ENCODE data around the gene CMKLR1.

- TF ChIP-seq, protein P1, sequence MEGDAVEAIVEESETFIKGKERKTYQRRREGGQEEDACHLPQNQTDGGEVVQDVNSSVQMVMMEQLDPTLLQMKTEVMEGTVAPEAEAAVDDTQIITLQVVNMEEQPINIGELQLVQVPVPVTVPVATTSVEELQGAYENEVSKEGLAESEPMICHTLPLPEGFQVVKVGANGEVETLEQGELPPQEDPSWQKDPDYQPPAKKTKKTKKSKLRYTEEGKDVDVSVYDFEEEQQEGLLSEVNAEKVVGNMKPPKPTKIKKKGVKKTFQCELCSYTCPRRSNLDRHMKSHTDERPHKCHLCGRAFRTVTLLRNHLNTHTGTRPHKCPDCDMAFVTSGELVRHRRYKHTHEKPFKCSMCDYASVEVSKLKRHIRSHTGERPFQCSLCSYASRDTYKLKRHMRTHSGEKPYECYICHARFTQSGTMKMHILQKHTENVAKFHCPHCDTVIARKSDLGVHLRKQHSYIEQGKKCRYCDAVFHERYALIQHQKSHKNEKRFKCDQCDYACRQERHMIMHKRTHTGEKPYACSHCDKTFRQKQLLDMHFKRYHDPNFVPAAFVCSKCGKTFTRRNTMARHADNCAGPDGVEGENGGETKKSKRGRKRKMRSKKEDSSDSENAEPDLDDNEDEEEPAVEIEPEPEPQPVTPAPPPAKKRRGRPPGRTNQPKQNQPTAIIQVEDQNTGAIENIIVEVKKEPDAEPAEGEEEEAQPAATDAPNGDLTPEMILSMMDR (IDR thresholded peaks at IDR 0.05; ENCODE audit: insufficient read depth, low read length), result no peak
- no peak for TF ChIP-seq REST (IDR thresholded peaks at IDR 0.05; ENCODE audit: insufficient replicate concordance, low read depth)
- no peak for TF ChIP-seq POLR2AphosphoS5 (IDR thresholded peaks at IDR 0.05; ENCODE audit: low read depth)
- no peak for TF ChIP-seq GABPA (IDR thresholded peaks at IDR 0.05; ENCODE audit: low read depth)
- no peak for TF ChIP-seq SPI1 (IDR thresholded peaks at IDR 0.05; ENCODE audit: borderline replicate concordance, low read depth)
These were observed 48.7 kb upstream of the CMKLR1 start for GRCh38 chr12:108387771-108388170.
